ENCODE measurements around the gene ZNF177.
"Not testable (repeated sequence)": the region's sequence is repeated elsewhere in the genome, so short reads cannot be mapped to it uniquely, and the experiment has no call there.

Gene ZNF177

DNA sequence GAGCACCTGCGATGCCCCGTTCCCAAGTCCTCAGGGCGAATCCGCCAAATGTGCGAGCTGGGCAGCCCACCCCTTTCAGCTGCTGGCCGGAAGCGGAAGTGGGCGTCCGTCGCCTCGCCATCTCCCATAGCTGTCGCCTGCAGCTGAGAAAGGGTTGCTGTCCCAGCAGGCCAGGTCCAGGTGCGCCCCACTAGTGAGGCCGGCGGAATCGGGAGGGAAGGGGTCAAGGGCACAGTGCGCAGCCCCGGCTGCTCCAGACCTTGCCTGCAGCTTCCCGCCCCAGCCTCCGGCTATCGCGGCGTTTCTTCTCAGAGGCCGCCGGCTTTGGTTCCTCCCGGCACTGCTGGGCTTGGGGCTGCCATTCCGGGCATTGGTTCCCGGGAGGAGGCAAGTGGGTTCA is at the start of gene ZNF177:
Gene ZNF177 (plus strand): TSS at position 109 of the 400 bp plus-strand sequence. CDS start 15,299 bp downstream, outside the sequence.
- in situ Hi-C loops (cut with HindIII; ENCODE audit: low pct_ligation_motif_present, low sequenced_read_pairs), result no loop called here
- Histone ChIP-seq H3K4me3 (ENCODE audit: low read depth, low read length) (peak within 1 kb of the TSS; percentile 61), H3K27me3 (replicated peaks) (no peaks in the 10 kb centered on the region), H3K27ac (no peak within 1 kb of the TSS), H3K36me3 (replicated peaks) (no peaks in the 10 kb centered on the region)
- peak; percentile 5 for DNase-seq
- TF ChIP-seq CTCF (IDR thresholded peaks at IDR 0.05; ENCODE audit: low read depth, low read length, missing control alignments), result no peak

DNA sequence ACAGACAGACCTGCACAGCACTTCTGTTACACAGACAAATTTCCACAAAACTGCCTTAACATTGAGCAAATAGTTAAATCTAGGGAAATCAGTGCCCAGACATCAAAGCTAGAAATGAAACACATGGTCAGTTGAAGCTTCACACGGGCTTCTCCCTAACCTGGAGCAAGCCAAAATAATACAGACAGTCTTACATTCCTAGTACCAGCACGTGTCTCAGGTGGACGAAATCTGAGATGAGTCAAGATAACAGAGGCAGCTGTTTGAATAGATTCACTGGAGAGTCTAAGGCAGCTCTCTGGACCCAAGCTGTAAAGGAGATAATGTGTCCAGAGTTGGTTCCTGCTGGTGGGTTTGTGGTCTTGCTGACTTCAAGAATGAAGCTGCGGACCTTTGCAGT is 49.1 kb upstream of the ZNF177 start:
- Histone ChIP-seq H3K27me3 (replicated peaks) (no peaks in the 10 kb centered on the region), H3K4me3 (ENCODE audit: low read depth, low read length) (no peak overlapping the region), H3K36me3 (replicated peaks) (no peaks in the 10 kb centered on the region), H3K27ac (no peak overlapping the region)
- in situ Hi-C loops (cut with HindIII; ENCODE audit: low pct_ligation_motif_present, low sequenced_read_pairs), result no loop called here
- TF ChIP-seq CTCF (IDR thresholded peaks at IDR 0.05; ENCODE audit: low read depth, low read length, missing control alignments), result no peak
- DNase-seq, result no peak

DNA sequence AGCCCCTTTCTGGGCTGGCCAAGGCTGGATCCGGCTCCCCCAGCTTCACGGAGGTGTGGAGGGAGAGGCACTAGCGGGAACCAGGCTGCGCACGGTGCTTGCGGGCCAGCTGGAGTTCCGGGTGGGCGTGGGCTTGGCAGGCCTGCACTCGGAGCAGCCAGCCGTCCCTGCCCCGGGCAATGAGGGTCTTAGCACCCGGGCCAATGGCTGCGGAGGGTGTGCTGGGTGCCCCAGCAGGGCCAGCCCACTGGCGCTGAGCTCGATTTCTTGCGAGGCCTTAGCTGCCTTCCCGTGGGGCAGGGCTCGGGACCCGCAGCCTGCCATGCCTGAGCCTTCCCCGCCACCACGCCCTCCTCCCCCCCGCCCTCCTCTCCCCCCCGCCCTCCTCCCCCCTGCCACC is 41.5 kb upstream of the ZNF177 start:
- no peaks in the 10 kb centered on the region for H3K27me3 ChIP-seq (replicated peaks)
- TF ChIP-seq CTCF (IDR thresholded peaks at IDR 0.05; ENCODE audit: low read depth, low read length, missing control alignments), result no peak
- no peaks in the 10 kb centered on the region for H3K36me3 ChIP-seq (replicated peaks)
- no peak overlapping the region for H3K27ac ChIP-seq
- no peak overlapping the region for H3K4me3 ChIP-seq (ENCODE audit: low read depth, low read length)
- in situ Hi-C loops (cut with HindIII; ENCODE audit: low pct_ligation_motif_present, low sequenced_read_pairs), result no loop called here
- DNase-seq, result no peak

- H3K36me3 ChIP-seq (replicated peaks); H3K4me3 ChIP-seq (ENCODE audit: low read depth, low read length); H3K27me3 ChIP-seq (replicated peaks); DNase-seq; in situ Hi-C loops (cut with HindIII; ENCODE audit: low pct_ligation_motif_present, low sequenced_read_pairs); H3K27ac ChIP-seq: not testable (repeated sequence)
Observed at GRCh38 chr19:9321756-9322155, 41.1 kb upstream of the ZNF177 start.

DNA sequence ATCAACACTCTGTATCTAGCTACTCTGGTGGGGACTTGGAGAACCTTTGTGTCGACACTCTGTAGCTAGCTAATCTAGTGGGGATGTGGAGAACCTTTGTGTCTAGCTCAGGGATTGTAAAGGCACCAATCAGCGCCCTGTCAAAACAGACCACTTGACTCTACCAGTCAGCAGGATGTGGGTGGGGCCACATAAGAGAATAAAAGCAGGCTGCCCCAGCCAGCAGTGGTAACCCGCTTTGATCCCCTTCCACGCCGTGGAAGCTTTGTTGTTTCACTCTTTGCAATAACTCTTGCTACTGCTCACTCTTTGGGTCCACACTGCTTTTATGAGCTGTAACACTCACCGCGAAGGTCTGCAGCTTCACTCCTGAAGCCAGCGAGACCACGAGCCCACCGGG is 40.6 kb upstream of the ZNF177 start:
- in situ Hi-C loops (cut with HindIII; ENCODE audit: low pct_ligation_motif_present, low sequenced_read_pairs); H3K36me3 ChIP-seq (replicated peaks); H3K27ac ChIP-seq; H3K4me3 ChIP-seq (ENCODE audit: low read depth, low read length); DNase-seq; H3K27me3 ChIP-seq (replicated peaks): not testable (repeated sequence)

DNA sequence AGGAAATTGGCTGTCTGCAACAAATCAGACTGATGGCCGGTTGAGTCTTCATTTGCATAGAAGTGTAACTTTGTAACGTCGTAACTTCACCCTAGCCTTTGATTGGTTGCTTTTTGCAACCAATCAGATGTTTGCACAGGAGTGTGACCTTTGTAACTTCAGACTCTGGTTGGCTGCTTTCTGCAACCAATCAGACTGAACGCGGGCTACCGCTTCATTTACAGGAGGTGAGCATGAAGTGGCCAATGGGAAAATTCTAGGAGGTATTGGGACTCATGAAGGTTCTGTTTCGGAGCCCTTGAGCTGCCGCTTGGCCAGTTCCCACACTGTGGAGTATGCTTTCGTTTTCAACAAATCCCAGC is 39.3 kb upstream of the ZNF177 start:
- in situ Hi-C loops (cut with HindIII; ENCODE audit: low pct_ligation_motif_present, low sequenced_read_pairs), result no loop called here
- peak; percentile 85 for DNase-seq

More for the DNA sequence above, 39.3 kb upstream of the ZNF177 start:
- no peaks in the 10 kb centered on the region for H3K36me3 ChIP-seq (replicated peaks)
- TF ChIP-seq CTCF (IDR thresholded peaks at IDR 0.05; ENCODE audit: low read depth, low read length, missing control alignments), result no peak
- H3K27me3 ChIP-seq (replicated peaks), result no peaks in the 10 kb centered on the region
- peak overlapping the region; percentile 42 for H3K27ac ChIP-seq
- H3K4me3 ChIP-seq (ENCODE audit: low read depth, low read length), result peak overlapping the region; percentile 75

All from brain microvascular endothelial cell (primary cell).